VCaP (cell line): ENCODE results near the gene HYCC1.
"Not testable (repeated sequence)": the region's sequence is repeated elsewhere in the genome, so short reads cannot be mapped to it uniquely, and the experiment has no call there.

ENCODE experiments used
- H3K27ac ChIP-seq: fragments of 450-650 bp; 2 replicates; pipeline ENCODE4 v1.5.1; 2017
- TF ChIP-seq, protein P1 (sequence below): fragments of 450-650 bp; conservative IDR thresholded peaks from 2 replicates; pipeline ENCODE4 v1.5.1; 2017; ENCODE audit warnings: mild to moderate bottlenecking, moderate library complexity

Gene HYCC1

DNA sequence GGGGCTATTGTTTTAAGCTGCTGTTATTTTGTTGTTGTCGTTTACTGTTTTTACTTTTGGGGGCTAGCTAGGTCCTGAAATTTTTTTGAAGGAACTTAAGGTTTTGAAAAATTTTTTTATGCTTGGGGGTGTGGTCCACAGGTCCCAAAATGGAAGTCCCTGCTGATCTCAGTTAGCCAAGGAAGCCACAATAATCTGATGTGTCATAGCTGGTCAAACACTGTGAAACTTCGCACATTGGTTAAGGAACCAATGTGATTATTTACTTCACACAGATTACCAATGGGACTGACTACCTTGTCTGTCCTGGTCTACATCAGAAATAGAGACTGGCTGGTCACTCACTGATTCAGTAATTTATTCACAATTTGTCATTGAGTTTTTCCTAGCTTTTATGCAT lies 29.5 kb upstream of the HYCC1 start:
- TF ChIP-seq, protein P1, sequence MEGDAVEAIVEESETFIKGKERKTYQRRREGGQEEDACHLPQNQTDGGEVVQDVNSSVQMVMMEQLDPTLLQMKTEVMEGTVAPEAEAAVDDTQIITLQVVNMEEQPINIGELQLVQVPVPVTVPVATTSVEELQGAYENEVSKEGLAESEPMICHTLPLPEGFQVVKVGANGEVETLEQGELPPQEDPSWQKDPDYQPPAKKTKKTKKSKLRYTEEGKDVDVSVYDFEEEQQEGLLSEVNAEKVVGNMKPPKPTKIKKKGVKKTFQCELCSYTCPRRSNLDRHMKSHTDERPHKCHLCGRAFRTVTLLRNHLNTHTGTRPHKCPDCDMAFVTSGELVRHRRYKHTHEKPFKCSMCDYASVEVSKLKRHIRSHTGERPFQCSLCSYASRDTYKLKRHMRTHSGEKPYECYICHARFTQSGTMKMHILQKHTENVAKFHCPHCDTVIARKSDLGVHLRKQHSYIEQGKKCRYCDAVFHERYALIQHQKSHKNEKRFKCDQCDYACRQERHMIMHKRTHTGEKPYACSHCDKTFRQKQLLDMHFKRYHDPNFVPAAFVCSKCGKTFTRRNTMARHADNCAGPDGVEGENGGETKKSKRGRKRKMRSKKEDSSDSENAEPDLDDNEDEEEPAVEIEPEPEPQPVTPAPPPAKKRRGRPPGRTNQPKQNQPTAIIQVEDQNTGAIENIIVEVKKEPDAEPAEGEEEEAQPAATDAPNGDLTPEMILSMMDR: no peak
- no peak overlapping the region for H3K27ac ChIP-seq

DNA sequence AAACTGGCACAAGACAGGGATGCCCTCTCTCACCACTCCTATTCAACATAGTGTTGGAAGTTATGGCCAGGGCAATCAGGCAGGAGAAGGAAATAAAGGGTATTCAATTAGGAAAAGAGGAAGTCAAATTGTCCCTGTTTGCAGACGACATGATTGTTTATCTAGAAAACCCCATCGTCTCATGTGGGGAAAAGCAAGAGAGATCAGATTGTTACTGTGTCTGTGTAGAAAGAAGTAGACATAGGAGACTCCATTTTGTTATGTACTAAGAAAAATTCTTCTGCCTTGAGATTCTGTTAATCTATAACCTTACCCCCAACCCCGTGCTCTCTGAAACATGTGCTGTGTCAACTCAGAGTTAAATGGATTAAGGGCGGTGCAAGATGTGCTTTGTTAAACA lies 25.7 kb upstream of the HYCC1 start:
- not testable (repeated sequence) for H3K27ac ChIP-seq

DNA sequence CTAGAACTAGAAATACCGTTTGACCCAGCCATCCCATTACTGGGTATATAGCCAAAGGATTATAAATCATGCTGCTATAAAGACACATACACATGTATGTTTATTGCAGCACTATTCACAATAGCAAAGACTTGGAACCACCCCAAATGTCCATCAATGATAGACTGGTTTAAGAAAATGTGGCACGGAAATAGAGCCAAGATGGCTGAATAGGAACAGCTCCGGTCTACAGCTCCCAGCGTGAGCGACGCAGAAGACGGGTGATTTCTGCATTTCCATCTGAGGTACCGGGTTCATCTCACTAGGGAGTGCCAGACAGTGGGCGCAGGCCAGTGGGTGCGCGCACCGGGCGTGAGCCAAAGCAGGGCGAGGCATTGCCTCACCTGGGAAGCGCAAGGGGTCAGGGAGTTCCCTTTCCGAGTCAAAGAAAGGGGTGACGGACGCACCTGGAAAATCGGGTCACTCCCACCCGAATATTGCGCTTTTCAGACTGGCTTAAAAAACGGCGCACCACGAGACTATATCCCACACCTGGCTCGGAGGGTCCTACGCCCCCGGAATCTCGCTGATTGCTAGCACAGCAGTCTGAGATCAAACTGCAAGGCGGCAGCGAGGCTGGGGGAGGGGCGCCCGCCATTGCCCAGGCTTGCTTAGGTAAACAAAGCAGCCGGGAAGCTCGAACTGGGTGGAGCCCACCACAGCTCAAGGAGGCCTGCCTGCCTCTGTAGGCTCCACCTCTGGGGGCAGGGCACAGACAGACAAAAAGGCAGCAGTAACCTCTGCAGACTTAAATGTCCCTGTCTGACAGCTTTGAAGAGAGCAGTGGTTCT lies 21.8 kb upstream of the HYCC1 start:
- peak overlapping the region; percentile 51 for H3K27ac ChIP-seq

DNA sequence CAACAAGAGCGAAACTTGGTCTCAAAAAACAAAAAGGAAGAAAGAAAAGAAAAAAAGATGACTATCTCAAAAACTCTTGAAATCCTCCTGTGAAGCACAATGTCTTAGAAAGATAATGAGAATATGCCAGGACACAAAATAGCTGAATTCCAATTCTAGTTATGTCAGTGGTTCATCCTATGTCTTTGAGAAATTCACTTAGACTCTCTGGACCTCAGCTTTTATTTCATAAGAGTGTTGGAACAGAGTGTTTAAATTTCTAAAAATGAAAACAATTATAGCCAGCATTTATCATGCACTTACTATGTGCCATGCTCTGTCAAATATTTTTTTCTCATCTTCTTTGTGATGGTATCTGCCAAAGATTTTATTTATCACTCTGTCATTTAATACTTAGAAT lies 13.3 kb upstream of the HYCC1 start:
- TF ChIP-seq, protein P1: no peak
- H3K27ac ChIP-seq: no peak overlapping the region

DNA sequence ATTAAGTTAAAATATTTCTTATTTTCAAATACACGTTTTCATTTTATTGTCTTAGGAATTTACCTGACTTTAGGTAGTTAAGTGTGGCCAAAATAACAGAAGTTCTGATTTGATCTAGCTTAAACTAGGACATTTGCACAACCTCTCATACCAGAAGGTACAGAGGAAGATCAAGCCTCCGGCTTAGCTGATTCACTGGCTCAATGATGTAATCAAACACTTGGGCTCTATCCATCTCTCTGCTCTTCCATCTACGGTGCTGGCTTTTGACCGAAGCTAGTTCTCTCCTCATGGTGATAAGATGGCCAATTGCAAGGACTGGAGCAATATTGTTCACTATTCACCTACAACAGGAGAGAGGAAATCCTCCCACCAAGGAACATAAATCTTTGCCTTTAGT lies 12.2 kb upstream of the HYCC1 start:
- H3K27ac ChIP-seq: no peak overlapping the region
- TF ChIP-seq, protein P1: no peak

DNA sequence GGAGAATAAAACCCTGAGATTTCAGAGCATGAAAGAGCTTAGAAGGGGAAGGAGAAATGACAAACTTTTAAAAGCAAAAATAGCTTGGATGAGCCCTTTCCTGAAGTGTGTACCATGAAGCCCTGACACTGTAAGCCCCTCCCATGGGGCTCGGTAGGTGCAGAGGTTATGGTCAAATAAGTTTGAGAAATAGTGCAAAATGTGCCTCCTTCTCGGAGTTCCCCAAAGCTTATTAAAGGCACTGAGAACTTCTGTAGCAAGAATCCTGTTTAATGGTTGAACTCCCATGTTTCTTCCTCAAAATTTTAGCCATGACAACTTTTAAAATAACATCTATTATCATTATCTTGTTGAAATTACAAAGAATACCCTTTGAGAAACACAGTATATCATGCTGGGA lies 10.5 kb upstream of the HYCC1 start:
- TF ChIP-seq, protein P1: no peak
- H3K27ac ChIP-seq: no peak overlapping the region

DNA sequence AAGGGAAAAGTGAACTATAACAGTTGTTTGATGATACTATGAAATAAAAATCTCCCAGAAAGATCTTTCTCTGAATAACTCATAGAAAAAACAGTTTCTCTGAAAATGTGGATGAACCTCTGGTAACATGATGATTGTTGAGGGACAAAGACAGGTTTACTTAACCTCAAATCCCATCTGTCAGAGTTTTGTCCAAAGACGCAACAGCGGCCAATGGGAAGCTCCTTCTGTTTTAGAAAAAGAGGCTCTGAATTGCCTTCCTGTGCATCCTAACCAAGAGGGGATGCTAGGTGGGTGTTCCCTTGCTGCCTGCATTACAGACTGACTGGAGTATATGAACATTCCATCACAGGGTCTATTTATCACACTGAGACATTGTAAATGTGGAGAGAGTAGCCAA lies 8.9 kb upstream of the HYCC1 start:
- H3K27ac ChIP-seq: no peak overlapping the region
- TF ChIP-seq, protein P1: no peak

DNA sequence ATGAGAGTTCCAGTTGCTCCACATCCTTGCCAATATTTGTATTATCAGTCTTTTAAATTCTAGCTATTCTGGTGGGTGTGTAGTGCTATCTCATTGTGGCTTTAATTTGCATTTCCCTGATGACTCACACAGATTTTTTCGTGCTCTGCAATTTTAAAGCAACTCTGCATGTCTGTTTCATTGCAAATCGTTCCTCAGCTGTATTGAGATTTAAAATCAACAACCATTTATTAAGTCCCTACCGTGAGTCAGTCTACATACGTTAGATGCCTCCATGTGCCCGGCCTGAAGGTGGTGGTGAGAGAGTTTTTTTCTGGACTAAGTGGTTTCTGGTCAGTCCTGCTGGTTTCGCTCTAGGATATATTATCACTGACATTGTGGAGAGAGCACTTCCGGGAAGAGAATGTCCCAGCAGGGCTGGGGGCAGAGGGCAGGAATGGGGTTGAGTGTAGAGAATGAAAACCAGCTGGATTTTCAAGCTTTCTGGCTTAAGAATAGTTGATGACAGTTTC lies 8.4 kb upstream of the HYCC1 start:
- TF ChIP-seq, protein P1: no peak
- no peak overlapping the region for H3K27ac ChIP-seq
